ENCODE results near the gene SPDYE3.
"Not testable (repeated sequence)": the region's sequence is repeated elsewhere in the genome, so short reads cannot be mapped to it uniquely, and the experiment has no call there.

SPDYE3 gene

GRCh38 chr7:100288258-100288657 lies 19.2 kb upstream of the SPDYE3 start:
- not testable (repeated sequence) for DNase-seq

- DNase-seq: not testable (repeated sequence)
These were observed 15.3 kb upstream of the SPDYE3 start for GRCh38 chr7:100292162-100292561.

GRCh38 chr7:100295269-100295668 lies 12.2 kb upstream of the SPDYE3 start:
- not testable (repeated sequence) for DNase-seq

- DNase-seq: not testable (repeated sequence)
These were observed 9.5 kb upstream of the SPDYE3 start for GRCh38 chr7:100297852-100298631.

- DNase-seq: not testable (repeated sequence)
These were observed 8.9 kb upstream of the SPDYE3 start for GRCh38 chr7:100298632-100298895.

GRCh38 chr7:100304526-100304925 lies 3.0 kb upstream of the SPDYE3 start:
- DNase-seq: not testable (repeated sequence)

- not testable (repeated sequence) for DNase-seq
These were observed 10.8 kb downstream of the SPDYE3 start for GRCh38 chr7:100318329-100318728.

GRCh38 chr7:100321648-100322047 lies 14.1 kb downstream of the SPDYE3 start:
- not testable (repeated sequence) for DNase-seq

- not testable (repeated sequence) for DNase-seq
These were observed 16.7 kb downstream of the SPDYE3 start for GRCh38 chr7:100324194-100324593.

GRCh38 chr7:100325671-100326070 lies 18.2 kb downstream of the SPDYE3 start:
- DNase-seq: not testable (repeated sequence)

GRCh38 chr7:100326914-100327313 lies 19.4 kb downstream of the SPDYE3 start:
- not testable (repeated sequence) for DNase-seq

GRCh38 chr7:100335566-100336466 lies 28.3 kb downstream of the SPDYE3 start:
- peak; percentile 98 for DNase-seq

GRCh38 chr7:100338083-100338696 lies 30.7 kb downstream of the SPDYE3 start:
- peak; percentile 78 for DNase-seq

GRCh38 chr7:100341286-100341685 lies 33.8 kb downstream of the SPDYE3 start:
- not testable (repeated sequence) for DNase-seq

GRCh38 chr7:100342765-100343164 lies 35.3 kb downstream of the SPDYE3 start:
- DNase-seq: no peak

GRCh38 chr7:100344124-100344559 lies 36.6 kb downstream of the SPDYE3 start:
- DNase-seq: not testable (repeated sequence)

GRCh38 chr7:100344560-100345287 lies 37.2 kb downstream of the SPDYE3 start:
- peak; percentile 64 for DNase-seq

GRCh38 chr7:100345288-100345672 lies 37.8 kb downstream of the SPDYE3 start:
- DNase-seq: peak; percentile 31

- DNase-seq: no peak
These were observed 39.4 kb downstream of the SPDYE3 start for GRCh38 chr7:100346921-100347320.

GRCh38 chr7:100348805-100349204 lies 41.3 kb downstream of the SPDYE3 start:
- no peak for DNase-seq

GRCh38 chr7:100349757-100350156 lies 42.3 kb downstream of the SPDYE3 start:
- no peak for DNase-seq

GRCh38 chr7:100351657-100352058 lies 44.2 kb downstream of the SPDYE3 start:
- no peak for DNase-seq

All from kidney glomerular epithelial cell (primary cell).